ENCODE results near the gene CEMIP. TPM values are rescaled to one million over a fixed set of nuclear protein-coding genes. Genes with fewer than 3 reads are reported as not detected.
"Not testable (repeated sequence)": the region's sequence is repeated elsewhere in the genome, so short reads cannot be mapped to it uniquely, and the experiment has no call there.

CEMIP gene
- polyA plus RNA-seq, 1 donor (not counting 4 experiments of a cell fraction or from before 2014, with no cell fraction given): 2.3 TPM

DNA sequence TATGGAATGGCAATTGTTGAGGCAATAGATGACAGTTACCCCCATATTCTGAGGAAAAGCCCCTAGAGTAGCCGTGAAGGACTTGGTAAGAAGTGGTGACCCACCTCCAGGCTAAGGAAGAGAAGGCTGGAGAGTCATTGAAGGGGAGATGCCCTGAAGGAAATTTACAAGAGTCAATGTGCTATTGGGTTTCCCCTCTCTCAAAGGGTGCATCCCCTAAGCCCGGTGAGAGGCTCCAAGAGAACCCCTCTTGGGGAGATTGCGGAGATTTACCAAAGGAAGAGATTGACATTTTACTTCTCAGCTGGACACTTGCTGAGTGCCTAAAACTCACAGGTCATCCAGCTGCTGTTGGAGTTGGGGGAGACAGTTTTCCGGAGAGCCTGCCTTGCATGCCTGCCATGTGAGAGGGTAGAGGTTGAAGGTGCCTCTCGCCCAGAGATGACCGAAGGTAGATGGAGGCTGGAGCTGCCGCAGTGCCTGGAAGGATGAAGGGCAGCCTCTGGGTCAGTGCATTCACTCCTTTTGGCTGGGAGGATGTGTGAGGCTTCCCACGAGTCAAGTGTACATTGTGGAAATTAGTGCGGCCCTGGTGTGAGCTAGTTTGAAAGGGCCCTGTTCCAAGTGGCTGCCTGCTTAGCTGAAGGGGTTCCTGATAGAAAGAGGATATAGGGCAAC lies 179.8 kb downstream of the CEMIP start:
- Histone ChIP-seq H3K4me2 (ENCODE audit: control insufficient read depth, extremely low read depth, insufficient read depth, low read depth, low read length) (no peak overlapping the region), H3K9me3 (ENCODE audit: control insufficient read depth, low read depth, low read length) (no peaks in the 10 kb centered on the region), H3K36me3 (ENCODE audit: control insufficient read depth in 2 of 2, extremely low read depth in 1 of 2, insufficient read depth in 2 of 2, low read length in 2 of 2) (peaks cover 0 to 4% of the 10 kb centered on the region in 2 experiments), H4K20me1 (ENCODE audit: control insufficient read depth, extremely low read depth, insufficient read depth, low read length) (peaks cover under 1% of the 10 kb centered on the region), H2AFZ (ENCODE audit: control insufficient read depth, low read length) (no peak overlapping the region), H3K27me3 (ENCODE audit: control insufficient read depth, extremely low read depth, insufficient read depth, low read length) (no peaks in the 10 kb centered on the region), H3K4me1 (ENCODE audit: control insufficient read depth, extremely low read depth, insufficient read depth, low read length) (peaks cover 20% of the 10 kb centered on the region), H3K9ac (ENCODE audit: control insufficient read depth, extremely low read depth, insufficient read depth, low read length) (no peak overlapping the region), H3K9me1 (ENCODE audit: control insufficient read depth, extremely low read depth, insufficient read depth, low read length) (no peaks in the 10 kb centered on the region), H3K4me3 (ENCODE audit: control insufficient read depth in 2 of 3, extremely low read depth in 1 of 3, insufficient read depth in 2 of 3, low read depth in 1 of 3, low read length in 3 of 3) (no peak overlapping the region), H3K27ac (ENCODE audit: control insufficient read depth, insufficient read depth, low read length) (no peak overlapping the region), H3K79me2 (ENCODE audit: control insufficient read depth, insufficient read depth, low read length) (no peaks in the 10 kb centered on the region)
- DNase-seq (ENCODE audit: low read depth, low spot score) (no peak), FAIRE-seq (no peak)
- no peak for TF ChIP-seq EZH2 (IDR thresholded peaks at IDR 0.05; ENCODE audit: low read length)
- TF ChIP-seq, protein P1, sequence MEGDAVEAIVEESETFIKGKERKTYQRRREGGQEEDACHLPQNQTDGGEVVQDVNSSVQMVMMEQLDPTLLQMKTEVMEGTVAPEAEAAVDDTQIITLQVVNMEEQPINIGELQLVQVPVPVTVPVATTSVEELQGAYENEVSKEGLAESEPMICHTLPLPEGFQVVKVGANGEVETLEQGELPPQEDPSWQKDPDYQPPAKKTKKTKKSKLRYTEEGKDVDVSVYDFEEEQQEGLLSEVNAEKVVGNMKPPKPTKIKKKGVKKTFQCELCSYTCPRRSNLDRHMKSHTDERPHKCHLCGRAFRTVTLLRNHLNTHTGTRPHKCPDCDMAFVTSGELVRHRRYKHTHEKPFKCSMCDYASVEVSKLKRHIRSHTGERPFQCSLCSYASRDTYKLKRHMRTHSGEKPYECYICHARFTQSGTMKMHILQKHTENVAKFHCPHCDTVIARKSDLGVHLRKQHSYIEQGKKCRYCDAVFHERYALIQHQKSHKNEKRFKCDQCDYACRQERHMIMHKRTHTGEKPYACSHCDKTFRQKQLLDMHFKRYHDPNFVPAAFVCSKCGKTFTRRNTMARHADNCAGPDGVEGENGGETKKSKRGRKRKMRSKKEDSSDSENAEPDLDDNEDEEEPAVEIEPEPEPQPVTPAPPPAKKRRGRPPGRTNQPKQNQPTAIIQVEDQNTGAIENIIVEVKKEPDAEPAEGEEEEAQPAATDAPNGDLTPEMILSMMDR (optimal IDR thresholded peaks at IDR 0.05 in 1 of 3, IDR thresholded peaks at IDR 0.05 in 1 of 3, conservative IDR thresholded peaks at IDR 0.05 in 1 of 3; ENCODE audit: extremely low read depth in 1 of 3, insufficient read depth in 2 of 3, low read length in 3 of 3): no peak
- dilution Hi-C loops (cut with MboI; ENCODE audit: extremely low pct_ligation_motif_present, low sequenced_read_pairs): no loop called here

- dilution Hi-C loops (cut with MboI; ENCODE audit: extremely low pct_ligation_motif_present, low sequenced_read_pairs); H3K4me1 ChIP-seq (ENCODE audit: control insufficient read depth, extremely low read depth, insufficient read depth, low read length); H3K9me3 ChIP-seq (ENCODE audit: control insufficient read depth, low read depth, low read length); H3K4me2 ChIP-seq (ENCODE audit: control insufficient read depth, extremely low read depth, insufficient read depth, low read depth, low read length); H3K27me3 ChIP-seq (ENCODE audit: control insufficient read depth, extremely low read depth, insufficient read depth, low read length); H3K27ac ChIP-seq (ENCODE audit: control insufficient read depth, insufficient read depth, low read length); H4K20me1 ChIP-seq (ENCODE audit: control insufficient read depth, extremely low read depth, insufficient read depth, low read length); H3K36me3 ChIP-seq (ENCODE audit: control insufficient read depth in 2 of 2, extremely low read depth in 1 of 2, insufficient read depth in 2 of 2, low read length in 2 of 2); H3K79me2 ChIP-seq (ENCODE audit: control insufficient read depth, insufficient read depth, low read length); H3K9me1 ChIP-seq (ENCODE audit: control insufficient read depth, extremely low read depth, insufficient read depth, low read length); H3K9ac ChIP-seq (ENCODE audit: control insufficient read depth, extremely low read depth, insufficient read depth, low read length); FAIRE-seq; H2AFZ ChIP-seq (ENCODE audit: control insufficient read depth, low read length); DNase-seq (ENCODE audit: low read depth, low spot score); H3K4me3 ChIP-seq (ENCODE audit: control insufficient read depth in 2 of 3, extremely low read depth in 1 of 3, insufficient read depth in 2 of 3, low read depth in 1 of 3, low read length in 3 of 3): not testable (repeated sequence)
Measured at GRCh38 chr15:80965454-80965853, 186.3 kb downstream of the CEMIP start.

All from keratinocyte (primary cell).